ENCODE measurements around the gene TMEM51.

DNA sequence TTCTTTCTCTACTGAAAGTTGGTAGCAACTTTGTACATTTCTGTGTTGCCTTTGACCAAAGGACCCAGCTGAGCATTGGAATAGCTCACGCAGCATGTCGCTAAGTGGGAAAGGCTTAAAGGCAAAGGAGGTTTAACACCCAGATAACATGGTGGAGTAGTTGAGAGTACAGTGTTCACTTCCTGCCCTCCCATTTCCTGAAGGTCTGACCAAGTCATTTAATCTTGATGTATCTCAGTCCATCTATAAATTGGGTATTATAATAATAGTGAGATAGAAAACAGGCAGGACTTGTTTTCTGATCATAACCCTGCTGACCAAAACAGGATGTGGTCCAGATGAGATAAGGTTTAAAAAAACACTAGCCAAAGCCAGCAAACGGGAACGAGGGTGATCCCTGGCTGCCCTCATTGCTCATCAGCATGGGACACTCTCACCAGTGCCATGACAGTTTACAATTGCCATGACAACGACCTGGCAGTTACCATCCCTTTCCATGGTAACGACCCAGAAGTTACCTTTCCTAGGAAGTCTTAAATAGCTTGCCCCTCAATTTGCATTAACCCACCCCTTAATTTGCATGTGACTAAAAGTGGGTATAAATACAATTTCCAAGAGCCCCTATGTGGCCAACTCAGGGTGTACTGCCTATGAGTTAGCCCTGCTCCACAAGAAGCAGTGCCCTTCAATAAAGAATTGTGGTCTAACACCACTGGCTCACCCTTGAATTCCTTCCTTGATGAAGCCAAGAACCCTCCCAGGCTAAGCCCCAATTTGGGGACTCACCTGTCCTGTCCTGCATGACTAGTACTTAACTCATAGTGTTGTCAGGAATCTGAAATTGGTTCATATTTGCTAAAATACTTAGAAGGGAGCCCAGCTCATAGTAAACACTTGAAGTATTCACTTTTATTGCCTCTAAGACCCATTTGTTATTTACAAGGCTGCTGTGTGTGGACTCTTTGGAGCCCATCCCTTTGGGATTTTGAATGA is 65.0 kb downstream of the TMEM51 start:
- TF ChIP-seq, protein P1, sequence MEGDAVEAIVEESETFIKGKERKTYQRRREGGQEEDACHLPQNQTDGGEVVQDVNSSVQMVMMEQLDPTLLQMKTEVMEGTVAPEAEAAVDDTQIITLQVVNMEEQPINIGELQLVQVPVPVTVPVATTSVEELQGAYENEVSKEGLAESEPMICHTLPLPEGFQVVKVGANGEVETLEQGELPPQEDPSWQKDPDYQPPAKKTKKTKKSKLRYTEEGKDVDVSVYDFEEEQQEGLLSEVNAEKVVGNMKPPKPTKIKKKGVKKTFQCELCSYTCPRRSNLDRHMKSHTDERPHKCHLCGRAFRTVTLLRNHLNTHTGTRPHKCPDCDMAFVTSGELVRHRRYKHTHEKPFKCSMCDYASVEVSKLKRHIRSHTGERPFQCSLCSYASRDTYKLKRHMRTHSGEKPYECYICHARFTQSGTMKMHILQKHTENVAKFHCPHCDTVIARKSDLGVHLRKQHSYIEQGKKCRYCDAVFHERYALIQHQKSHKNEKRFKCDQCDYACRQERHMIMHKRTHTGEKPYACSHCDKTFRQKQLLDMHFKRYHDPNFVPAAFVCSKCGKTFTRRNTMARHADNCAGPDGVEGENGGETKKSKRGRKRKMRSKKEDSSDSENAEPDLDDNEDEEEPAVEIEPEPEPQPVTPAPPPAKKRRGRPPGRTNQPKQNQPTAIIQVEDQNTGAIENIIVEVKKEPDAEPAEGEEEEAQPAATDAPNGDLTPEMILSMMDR (IDR thresholded peaks at IDR 0.05), result no peak
- no peak for TF ChIP-seq EP300 (IDR thresholded peaks at IDR 0.05)
- TF ChIP-seq POLR2A (IDR thresholded peaks at IDR 0.05), result no peak

Measured in tibial nerve (tissue), 4 donors.